K562 (cell line): Measurements from ENCODE around the gene SYMPK. TPM values are rescaled to one million over a fixed set of nuclear protein-coding genes. Genes with fewer than 3 reads are reported as not detected.

ENCODE experiments used
- ATAC-seq: fragments of 200-7000 bp; cut with Tn5 transposase; 3 replicates; pipeline ENCODE4 v1.9.1; 2020; ENCODE audit warnings: moderate library complexity
- BruUV-seq: library from RNA; stranded (reverse); fragments of 400-500 nt; replicated peaks from 2 replicates; lab custom pipeline; 2021; lab: Mats Ljungman, UMichigan
- CTCF ChIA-PET: fragments of 300-600 bp; formaldehyde crosslinking; extraction: SDS; loops from one replicate; lab custom pipeline; 2021; ENCODE audit warnings: low intra/inter-chr PET ratio; lab: Yijun Ruan, JAX
- POLR2A ChIA-PET: fragments of 300-600, 350-650 bp; sonication (Branson Sonifier 250); formaldehyde crosslinking; extraction: SDS; loops from one replicate; lab custom pipeline; 2021; ENCODE audit warnings: antibody characterized with exemption, inconsistent platforms; lab: Yijun Ruan, JAX
- DNase-seq, 4 experiments: peaks; one replicate each; pipeline versions ENCODE4 v3.0.0 to v3.0.0-alpha.2; 2011 to 2018; ENCODE audit warnings: low spot score in 3 of 4, mixed read lengths in 3 of 4; ENCODE audit errors: extremely low read depth in 1 of 4
- FAIRE-seq: peaks from 2 replicates; lab custom pipeline; 2011; peaks lifted over from hg19 to GRCh38; lab: Jason Lieb, UNC
- H2AFZ ChIP-seq: 2 replicates; pipeline ENCODE4 v1.6.0; 2011; ENCODE audit warnings: low read depth, low read length, control low read depth, inconsistent platforms
- H3K27ac ChIP-seq: fragments of 200-600 bp; 3 replicates; pipeline ENCODE4 v1.8.0; 2011; ENCODE audit warnings: low read depth, mild to moderate bottlenecking, control low read depth, inconsistent platforms, low read length, moderate library complexity, mixed read lengths; ENCODE audit errors: extremely low read depth
- H3K27me3 ChIP-seq, 2 experiments: fragments of 300-600 bp in 1 of 2; 2 replicates in 1 of 2; 3 replicates in 1 of 2; pipeline versions ENCODE4 v1.6.0 to v1.8.0; 2011; ENCODE audit warnings: inconsistent platforms in 2 of 2, low read length in 2 of 2, mild to moderate bottlenecking in 1 of 2, mixed read lengths in 1 of 2, moderate library complexity in 1 of 2; ENCODE audit not compliant: control insufficient read depth in 2 of 2, insufficient read depth in 2 of 2
- H3K36me3 ChIP-seq: fragments of 300-600 bp; 3 replicates; pipeline ENCODE4 v1.8.0; 2011; ENCODE audit warnings: mild to moderate bottlenecking, low read length, inconsistent platforms; ENCODE audit not compliant: control insufficient read depth, insufficient read depth
- H3K4me1 ChIP-seq, 2 experiments: fragments of 200-600 bp in 1 of 2; replicated peaks in 1 of 2; 2 replicates in 1 of 2; 3 replicates in 1 of 2; pipeline versions ENCODE4 v1.5.1 to v1.8.0; 2011; ENCODE audit warnings: inconsistent platforms in 2 of 2, low read length in 2 of 2, mild to moderate bottlenecking in 1 of 2, mixed read lengths in 1 of 2, moderate library complexity in 1 of 2; ENCODE audit not compliant: control insufficient read depth in 2 of 2, insufficient read depth in 2 of 2
- H3K4me2 ChIP-seq: 2 replicates; pipeline ENCODE4 v1.6.1; 2011; ENCODE audit warnings: low read length, control low read depth, inconsistent platforms, mixed read lengths; ENCODE audit not compliant: insufficient read depth
- H3K4me3 ChIP-seq: fragments of 200-600 bp; sonication (generic), shearing (Covaris generic); 2 replicates; pipeline ENCODE4 v1.5.1; 2016; ENCODE audit warnings: control low read depth, inconsistent platforms
- H3K79me2 ChIP-seq: fragments of 200-600 bp; 3 replicates; pipeline ENCODE4 v1.8.0; 2011; ENCODE audit warnings: low read length, inconsistent platforms; ENCODE audit not compliant: control insufficient read depth, insufficient read depth
- H3K9ac ChIP-seq, 2 experiments: 2 replicates each; pipeline versions ENCODE4 v1.6.0 to v1.6.1; 2011; ENCODE audit warnings: low read depth in 2 of 2, low read length in 2 of 2, control low read depth in 1 of 2, inconsistent platforms in 1 of 2, mild to moderate bottlenecking in 1 of 2, mixed read lengths in 1 of 2; ENCODE audit not compliant: insufficient read depth in 1 of 2
- H3K9me1 ChIP-seq: one replicate; pipeline ENCODE4 v1.6.0; 2011; ENCODE audit warnings: inconsistent platforms, mild to moderate bottlenecking, low read length, moderate library complexity; ENCODE audit not compliant: control insufficient read depth, insufficient read depth
- H3K9me3 ChIP-seq: replicated peaks from 2 replicates; pipeline ENCODE4 v1.5.1; 2011; ENCODE audit warnings: low read depth, low read length, inconsistent platforms; ENCODE audit not compliant: control insufficient read depth, insufficient read depth
- H4K20me1 ChIP-seq: replicated peaks from 2 replicates; pipeline ENCODE4 v1.6.1; 2011; ENCODE audit warnings: low read length, inconsistent platforms, mixed read lengths; ENCODE audit not compliant: control insufficient read depth, insufficient read depth
- CTCF ChIP-seq, 3 experiments: IDR thresholded peaks in 2 of 3; conservative IDR thresholded peaks in 1 of 3; 2 replicates each; pipeline ENCODE4 v1.5.1; 2011 to 2012; ENCODE audit warnings: low read length in 3 of 3, mild to moderate bottlenecking in 3 of 3, control low read depth in 2 of 3, improper control_type of control experiment in 1 of 3, inconsistent platforms in 1 of 3, low read depth in 1 of 3, mixed read lengths in 1 of 3, moderate library complexity in 1 of 3; ENCODE audit not compliant: insufficient read depth in 2 of 3
- PML ChIP-seq: IDR thresholded peaks from 2 replicates; pipeline ENCODE4 v1.6.1; 2012; ENCODE audit warnings: low read length, inconsistent platforms
- ZNF239 ChIP-seq: fragments of 250-450 bp; sonication (Bioruptor Pico); IDR thresholded peaks from 2 replicates; pipeline ENCODE4 v1.4.0; 2020; ENCODE audit warnings: mild to moderate bottlenecking
- WGBS: fragments of 100-300 bp; shearing (Covaris generic); methylation state at CpG from one replicate; pipeline ENCODE4 v1.1.6; 2016; ENCODE audit warnings: low coverage, mixed read lengths; ENCODE audit not compliant: insufficient coverage; ENCODE audit errors: missing lambda C conversion rate; 5-methylcytosine and 5-hydroxymethylcytosine counted together
- in situ Hi-C: fragments of 300-500 bp; cut with MboI; formaldehyde crosslinking; loops from 4 replicates; pipeline ENCODE4 v1.15.0; 2018; ENCODE audit warnings: inconsistent platforms, mixed read lengths
- intact Hi-C: fragments of 100-400 bp; cut with micrococcal nuclease; formaldehyde crosslinking; loops from 2 replicates; pipeline ENCODE4 v1.14.2; 2022
- polyA plus RNA-seq, 8 experiments: library from polyadenylated mRNA; depleted of rRNA in 4 of 8; stranded (reverse) in 5 of 8; unstranded in 3 of 8; fragments of >200 nt; fragmentation: Nextera tagmentation in 2 of 8; fragmentation: Illumina TruSeq in 1 of 8; extraction: Ambion mirVana in 2 of 8; extraction: Trizol in 1 of 8; gene quantifications; 2 replicates each; pipeline versions ENCODE4 v1.2.1 to v1.2.3, GENCODE V29; 2011 to 2014; ENCODE audit warnings: inconsistent platforms in 1 of 8, missing spikeins in 1 of 8
- total RNA-seq, 7 experiments: library from RNA; depleted of rRNA in 6 of 7; stranded (reverse); fragments of >200 nt in 6 of 7; fragmentation: Illumina TruSeq in 2 of 7; extraction: Trizol in 2 of 7; gene quantifications; 2 replicates each; pipeline versions ENCODE4 v1.2.1 to v1.2.3, GENCODE V29; 2011 to 2021; ENCODE audit warnings: low replicate concordance in 1 of 7

The SYMPK gene
- total and polyA plus RNA-seq, 9 of the 15 experiments (the other 6 are each of a cell fraction or from before 2014, with no cell fraction given) = 0.73 to 95.5 (median 58.4) TPM

GRCh38 chr19:45908956-45909355, 46.0 kb upstream of the SYMPK start:
- POLR2A ChIA-PET = interaction anchor here (0.6 kb wide), 1 partner anchor 621 kb away, joined by 3 read pairs; no protein-coding TSS in a partner anchor
- in situ Hi-C loops = no loop called here

More at GRCh38 chr19:45908956-45909355, 46.0 kb upstream of the SYMPK start:
- Histone ChIP-seq H3K9me1 (no peaks in the 10 kb centered on the region), H3K27me3 (peaks cover 6 to 13% of the 10 kb centered on the region in 2 experiments; a peak in 3 of 5 replicates), H3K79me2 (no peaks in the 10 kb centered on the region), H3K4me3 (no peak overlapping the region), H3K4me2 (no peak overlapping the region), H3K9ac (peak overlapping the region in 1 of 2 experiments; percentile 53; a peak in 1 of 4 replicates), H2AFZ (0 out of 2 replicates have a peak overlapping the region, but pooled peaks have one; percentile 24), H3K36me3 (no peaks in the 10 kb centered on the region), H3K9me3 (no peaks in the 10 kb centered on the region), H3K4me1 (peaks cover 0 to 3% of the 10 kb centered on the region in 2 experiments; a peak in 2 of 5 replicates), H3K27ac (no peak overlapping the region), H4K20me1 (no peaks in the 10 kb centered on the region)
- FAIRE-seq = no peak
- TF ChIP-seq ZNF239 (no peak), CTCF (IDR thresholded peaks at IDR 0.05 in 2 of 3, conservative IDR thresholded peaks at IDR 0.05 in 1 of 3; ENCODE audit: insufficient read depth in 2 of 3, low read depth in 1 of 3, low read length in 3 of 3) (peak in 1 of 3 experiments; percentile 21; a peak in 1 of 6 replicates), PML (no peak)
- intact Hi-C loops = no loop called here
- ATAC-seq = peak; percentile 31; the same call in 1 of the 3 replicates
- 21% methylated on average over 5 of the region's 5 CpGs for WGBS
- CTCF ChIA-PET = no interaction called here
- BruUV-seq = no TSS peak
- DNase-seq = no peak
